GM21825 (cell line): ENCODE measurements around the gene PACSIN1.
"Not testable (repeated sequence)": the region's sequence is repeated elsewhere in the genome, so short reads cannot be mapped to it uniquely, and the experiment has no call there.

ENCODE experiments used
- ATAC-seq: cut with Tn5 transposase; IDR thresholded peaks from one replicate; pipeline ENCODE4 v1.9.1; 2021; ENCODE audit warnings: mild to moderate bottlenecking, moderate library complexity; ENCODE audit not compliant: unreplicated experiment

The PACSIN1 gene

GRCh38 chr6:34457742-34458735, 7.8 kb upstream of the PACSIN1 start:
- no peak for ATAC-seq

GRCh38 chr6:34459899-34460593, 5.8 kb upstream of the PACSIN1 start:
- no peak for ATAC-seq

GRCh38 chr6:34460796-34461507, 4.9 kb upstream of the PACSIN1 start:
- no peak for ATAC-seq

GRCh38 chr6:34462010-34462409, 3.9 kb upstream of the PACSIN1 start:
- no peak for ATAC-seq

- no peak for ATAC-seq
These were observed 3.3 kb upstream of the PACSIN1 start for GRCh38 chr6:34462551-34462971.

GRCh38 chr6:34463299-34463698, 2.6 kb upstream of the PACSIN1 start:
- ATAC-seq, result no peak

- no peak for ATAC-seq
These were observed 2.0 kb upstream of the PACSIN1 start for GRCh38 chr6:34463849-34464248.

- ATAC-seq, result no peak
These were observed 638 bp downstream of the PACSIN1 start for GRCh38 chr6:34466242-34467185.

- ATAC-seq, result no peak
These were observed 2.6 kb downstream of the PACSIN1 start for GRCh38 chr6:34468378-34468892.

GRCh38 chr6:34469499-34469898, 3.6 kb downstream of the PACSIN1 start:
- ATAC-seq, result no peak

- no peak for ATAC-seq
These were observed 6.5 kb downstream of the PACSIN1 start for GRCh38 chr6:34472425-34472824.

- ATAC-seq, result no peak
These were observed 8.1 kb downstream of the PACSIN1 start for GRCh38 chr6:34473967-34474366.

GRCh38 chr6:34474754-34475153, 8.9 kb downstream of the PACSIN1 start:
- ATAC-seq, result no peak

GRCh38 chr6:34475238-34475682, 9.4 kb downstream of the PACSIN1 start:
- no peak for ATAC-seq

- ATAC-seq, result no peak
These were observed 10.0 kb downstream of the PACSIN1 start for GRCh38 chr6:34475767-34476328.

GRCh38 chr6:34476447-34476846, 10.6 kb downstream of the PACSIN1 start:
- no peak for ATAC-seq

- ATAC-seq, result no peak
These were observed 11.0 kb downstream of the PACSIN1 start for GRCh38 chr6:34476921-34477320.

GRCh38 chr6:34478796-34479195, 12.9 kb downstream of the PACSIN1 start:
- no peak for ATAC-seq

GRCh38 chr6:34483781-34484180, 17.9 kb downstream of the PACSIN1 start:
- ATAC-seq, result not testable (repeated sequence)

GRCh38 chr6:34484391-34484790, 18.5 kb downstream of the PACSIN1 start:
- ATAC-seq, result no peak
